Adrenal gland (tissue), 12 donors: ENCODE measurements around the gene ERBIN. TPM values are rescaled to one million over a fixed set of nuclear protein-coding genes. Genes with fewer than 3 reads are reported as not detected.

Experiments used
- DNase-seq, 7 donors: peaks; one replicate each; pipeline ENCODE4 v3.0.0-alpha.2; 2019 to 2020
- H3K27ac ChIP-seq, 5 donors: fragments of 200-600 bp; sonication (generic) in 4 of 5; 1 replicate in 3 of 5; 2 replicates in 2 of 5; pipeline versions ENCODE4 v1.5.1 to v1.8.0; 2016 to 2020; ENCODE audit warnings: mild to moderate bottlenecking in 1 of 5
- H3K27me3 ChIP-seq: fragments of 200-600 bp; 2 replicates; pipeline ENCODE4 v1.8.0; 2021
- H3K36me3 ChIP-seq, 2 donors: fragments of 200-600 bp; replicated peaks in 1 of 2; 1 replicate in 1 of 2; 2 replicates in 1 of 2; pipeline versions ENCODE4 v1.5.1 to v1.8.0; 2018 to 2022
- H3K4me1 ChIP-seq, 2 donors: fragments of 200-600 bp; replicated peaks in 1 of 2; 1 replicate in 1 of 2; 2 replicates in 1 of 2; pipeline versions ENCODE4 v1.5.1 to v1.8.0; 2018 to 2021
- H3K4me3 ChIP-seq, 4 donors: fragments of 200-600 bp; sonication (generic) in 3 of 4; one replicate each; pipeline ENCODE4 v1.5.1; 2016 to 2018
- H3K9me3 ChIP-seq, 3 donors: fragments of 200-600 bp; sonication (generic) in 1 of 3; replicated peaks in 1 of 3; 1 replicate in 2 of 3; 2 replicates in 1 of 3; pipeline versions ENCODE4 v1.5.1 to v1.8.0; 2016 to 2021
- CTCF ChIP-seq, 6 experiments: fragments of 450-650 bp in 4 of 6; fragments of 200-600 bp in 2 of 6; sonication (generic) in 1 of 6; IDR thresholded peaks; 1 replicate in 5 of 6; 2 replicates in 1 of 6; pipeline versions ENCODE4 v1.5.1 to v1.8.0; 2016 to 2021; ENCODE audit warnings: antibody characterized with exemption in 6 of 6, mild to moderate bottlenecking in 2 of 6, moderate library complexity in 1 of 6
- POLR2A ChIP-seq, 2 donors: fragments of 450-650 bp; IDR thresholded peaks; one replicate each; pipeline ENCODE4 v1.6.1; 2017; ENCODE audit warnings: antibody characterized with exemption in 2 of 2, mild to moderate bottlenecking in 2 of 2, moderate library complexity in 1 of 2
- WGBS, 4 donors: extraction: QIAGEN DNeasy Blood & Tissue Kit in 2 of 4; methylation state at CpG; one replicate each; pipeline versions ENCODE4 v1.1.5 to v1.1.7; 2013 to 2017; 5-methylcytosine and 5-hydroxymethylcytosine counted together
- intact Hi-C, 2 donors: fragments of 100-400 bp; cut with DNase I; formaldehyde crosslinking; loops; one replicate each; pipeline versions ENCODE4 v1.14.1 to v1.15.0; 2022 to 2023
- polyA plus RNA-seq, 3 donors: library from polyadenylated mRNA; stranded (reverse); fragments of 200-250 nt in 2 of 3; fragments of 350-450 nt in 1 of 3; fragmentation: Illumina TruSeq in 1 of 3; extraction: RNeasy Lipid Tissue Mini Kit (QIAGEN cat#74804) in 1 of 3; gene quantifications; one replicate each; pipeline ENCODE4 v1.2.3, GENCODE V29; 2013 to 2014
- total RNA-seq, 9 donors: library from RNA; depleted of rRNA in 4 of 9; stranded (reverse); fragments of >200 nt in 4 of 9; fragments of 120-200 nt in 1 of 9; fragmentation: NEBNext Ultra II Directional in 1 of 9; extraction: Animal tissue kit (Norgen Biotek cat#: 25700) in 1 of 9; gene quantifications; one replicate each; pipeline versions ENCODE4 v1.1.0 to v1.2.4, GENCODE V29; 2013 to 2023
- donor health status: healthy with polysubstance abuse.
- donor health status: Bipolar disorder and iron deficiency.
- donor health status: DM: yes; HTN: yes; CAD: no.
- donor health status: DM: no; HTN: no; CAD: no.
- donor health status: DM: no; HTN: no; CAD: no.
- donor health status: DM: yes; HTN: yes; CAD: no.

The ERBIN gene
- total and polyA plus RNA-seq, 12 donors = 10.7 to 74.0 (median 47.0) TPM

DNA sequence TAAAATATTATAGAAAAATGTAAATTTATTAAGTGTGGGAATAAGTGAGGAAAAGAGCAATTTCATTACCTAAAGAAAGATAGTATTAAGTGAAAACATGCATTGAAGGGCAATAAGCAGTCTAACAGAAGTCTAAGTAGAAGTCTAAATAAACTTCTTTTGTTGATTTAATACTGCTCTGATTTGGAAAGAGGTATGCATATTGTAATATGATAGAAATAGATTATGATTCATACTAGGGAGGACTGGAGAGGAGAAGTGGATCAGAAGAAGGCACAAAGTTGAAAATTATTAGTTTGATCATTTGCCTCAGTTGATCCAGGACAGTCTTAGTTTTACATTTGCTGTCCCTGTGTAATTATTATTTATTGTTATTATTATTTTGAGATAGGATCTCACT is 6.6 kb upstream of the ERBIN start:
- intact Hi-C loops = loop anchor here in 1 of 2 donors (10.0 kb wide), 2 partner anchors 95 to 225 kb away; partner anchors contain the start of gene SREK1
- TF ChIP-seq POLR2A (IDR thresholded peaks at IDR 0.05) (no peak), CTCF (IDR thresholded peaks at IDR 0.05) (no peak)
- Histone ChIP-seq H3K27ac (no peak overlapping the region), H3K4me3 (no peak overlapping the region), H3K36me3 (no peaks in the 10 kb centered on the region), H3K4me1 (no peaks in the 10 kb centered on the region), H3K27me3 (no peaks in the 10 kb centered on the region), H3K9me3 (no peaks in the 10 kb centered on the region)
- no peak for DNase-seq

GRCh38 chr5:65923339-65923738 is 3.0 kb upstream of the ERBIN start:
- Histone ChIP-seq H3K4me1 (no peaks in the 10 kb centered on the region), H3K4me3 (no peak overlapping the region), H3K27me3 (no peaks in the 10 kb centered on the region), H3K36me3 (no peaks in the 10 kb centered on the region), H3K9me3 (no peaks in the 10 kb centered on the region), H3K27ac (no peak overlapping the region)
- TF ChIP-seq CTCF (IDR thresholded peaks at IDR 0.05) = no peak
- TF ChIP-seq POLR2A (IDR thresholded peaks at IDR 0.05) = no peak
- 91 to 98% (median 94%) methylated on average over 5 of the region's 5 CpGs for WGBS, 4 donors
- intact Hi-C loops = loop anchor here in 1 of 2 donors (10.0 kb wide), 2 partner anchors 91 to 221 kb away; partner anchors contain the start of gene SREK1
- no peak for DNase-seq

GRCh38 chr5:65924366-65925043 is 1.9 kb upstream of the ERBIN start:
- Histone ChIP-seq H3K4me3 (peak overlapping the region; percentile 35 to 97 (median 94)), H3K27ac (peak overlapping the region; percentile 78 to 100 (median 99)), H3K9me3 (no peaks in the 10 kb centered on the region), H3K27me3 (no peaks in the 10 kb centered on the region), H3K36me3 (no peaks in the 10 kb centered on the region), H3K4me1 (peaks cover 6 to 10% of the 10 kb centered on the region in 2 donors)
- peak in 3 of 7 donors; percentile 17 to 57 (median 20) for DNase-seq
- intact Hi-C loops = loop anchor here in 1 of 2 donors (10.0 kb wide), 2 partner anchors 90 to 220 kb away; partner anchors contain the start of gene SREK1
- no peak for TF ChIP-seq POLR2A (IDR thresholded peaks at IDR 0.05)
- TF ChIP-seq CTCF (IDR thresholded peaks at IDR 0.05) = no peak
- WGBS, 4 donors = 4 to 37% (median 7%) methylated on average over 8 to 19 of the region's 19 CpGs

DNA sequence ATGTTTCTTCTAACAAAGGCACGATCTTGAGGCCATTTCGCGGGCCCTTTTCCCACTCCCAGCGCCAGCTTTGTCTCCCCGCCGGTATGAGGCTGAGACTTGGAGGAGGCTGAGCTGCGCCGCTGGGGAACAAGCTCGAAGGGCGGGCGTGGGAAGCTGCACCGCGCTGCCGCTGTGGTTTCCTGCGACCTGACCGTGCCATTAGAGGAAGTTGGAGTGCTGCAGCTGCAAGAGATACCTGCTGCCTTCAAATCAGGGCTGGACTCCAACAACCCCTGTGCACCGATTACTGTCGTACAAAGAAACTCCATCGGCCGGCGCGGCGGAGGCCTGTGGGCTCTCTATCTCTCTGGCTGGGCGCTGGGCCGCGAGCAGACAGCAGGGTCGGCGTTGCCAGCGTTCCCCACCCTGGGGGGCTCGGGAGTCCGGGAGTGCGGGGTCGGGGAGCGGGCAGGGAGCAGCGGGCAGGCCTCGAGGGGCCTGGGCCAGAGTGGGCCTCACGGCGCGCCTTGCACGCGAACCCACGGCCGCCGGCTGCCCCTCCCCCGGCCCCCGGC is 1.3 kb upstream of the ERBIN start:
- Histone ChIP-seq H3K27ac (peak overlapping the region; percentile 78 to 100 (median 99)), H3K27me3 (no peaks in the 10 kb centered on the region), H3K36me3 (no peaks in the 10 kb centered on the region), H3K4me1 (peaks cover 6 to 13% of the 10 kb centered on the region in 2 donors), H3K9me3 (no peaks in the 10 kb centered on the region), H3K4me3 (peak overlapping the region; percentile 35 to 97 (median 94))
- 0 to 1% (median 1%) methylated on average over 34 to 46 of the region's 46 CpGs; no CpG with 5 or more reads in 1 of the 4 donors for WGBS, 4 donors
- DNase-seq = peak; percentile 69 to 85 (median 73)
- intact Hi-C loops = loop anchor here in 1 of 2 donors (10.0 kb wide), 2 partner anchors 90 to 220 kb away; partner anchors contain the start of gene SREK1
- no peak for TF ChIP-seq CTCF (IDR thresholded peaks at IDR 0.05)
- peak in 1 of 2 donors; percentile 29 for TF ChIP-seq POLR2A (IDR thresholded peaks at IDR 0.05)
